Activated CD4-positive, alpha-beta T cell treated with anti-CD3 and anti-CD28 coated beads for 4 hours (primary cell): ENCODE measurements around the gene ZC3HAV1.
"Not testable (repeated sequence)": the region's sequence is repeated elsewhere in the genome, so short reads cannot be mapped to it uniquely, and the experiment has no call there.

ENCODE experiments used
- DNase-seq, 2 donors: peaks; one replicate each; pipeline ENCODE4 v3.0.0-alpha.2; 2020

The ZC3HAV1 gene

DNA sequence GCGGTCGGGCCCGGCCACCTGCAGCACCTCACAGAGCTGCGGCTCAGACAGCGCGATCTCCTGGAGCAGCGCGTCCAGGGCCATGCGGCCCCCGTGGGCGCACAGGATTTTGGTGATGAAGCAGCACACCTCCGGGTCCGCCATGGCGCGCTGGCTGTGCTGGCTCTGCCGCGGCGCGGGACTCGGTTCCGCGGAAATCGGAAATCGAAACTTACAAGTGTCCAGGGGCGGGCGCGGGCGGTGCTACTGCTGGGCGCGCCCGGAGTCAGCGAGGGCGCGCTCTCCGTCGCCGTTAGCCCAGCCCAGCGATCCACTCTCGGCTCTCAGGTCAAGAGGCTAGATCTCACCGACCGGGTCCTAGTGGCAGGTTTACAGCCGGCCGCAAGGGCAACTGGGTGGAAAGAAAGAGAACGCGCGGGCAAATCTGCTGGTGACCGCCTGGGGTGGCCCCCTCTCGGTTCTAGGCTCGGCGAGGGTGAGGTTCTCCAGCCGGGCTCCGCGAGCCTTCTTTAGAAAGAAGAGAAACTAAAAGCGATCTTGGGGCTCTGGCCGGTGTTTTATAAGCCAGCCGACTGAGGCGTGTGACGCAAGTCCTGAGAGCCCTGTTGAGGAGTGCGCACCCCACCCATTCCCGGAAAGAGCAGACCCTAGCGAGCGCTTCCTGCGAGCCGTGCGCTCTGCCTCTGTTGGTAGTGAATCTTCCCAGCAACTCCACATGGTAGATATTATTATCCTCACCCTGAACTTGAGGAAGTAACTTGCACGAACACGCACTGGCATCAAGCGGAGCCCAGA is at the start of gene ZC3HAV1:
TSS of gene ZC3HAV1 (minus strand) at position 533 of the 795 bp plus-strand sequence. CDS start at position 144, 389 bp downstream.
- DNase-seq: peak; percentile 87 to 91

DNA sequence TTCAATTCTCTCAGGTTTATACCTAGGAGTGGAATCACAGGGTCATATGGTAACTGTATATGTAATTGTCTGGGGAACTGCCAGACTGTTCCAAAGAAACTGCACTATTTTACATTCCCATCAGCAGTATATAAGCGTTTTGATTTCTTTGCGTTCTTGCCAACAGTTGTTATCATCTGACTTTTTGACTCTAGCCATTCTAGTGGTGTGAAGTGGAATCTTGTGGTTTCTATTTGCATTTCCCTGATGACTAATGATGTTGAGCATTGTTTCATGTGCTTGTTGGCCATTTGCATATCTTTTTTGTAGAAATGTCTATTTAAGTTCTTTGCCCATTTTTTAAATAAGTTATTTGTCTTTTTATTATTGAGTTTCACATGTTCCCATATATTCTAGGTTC is 44.3 kb upstream of the ZC3HAV1 start:
- DNase-seq: no peak

DNA sequence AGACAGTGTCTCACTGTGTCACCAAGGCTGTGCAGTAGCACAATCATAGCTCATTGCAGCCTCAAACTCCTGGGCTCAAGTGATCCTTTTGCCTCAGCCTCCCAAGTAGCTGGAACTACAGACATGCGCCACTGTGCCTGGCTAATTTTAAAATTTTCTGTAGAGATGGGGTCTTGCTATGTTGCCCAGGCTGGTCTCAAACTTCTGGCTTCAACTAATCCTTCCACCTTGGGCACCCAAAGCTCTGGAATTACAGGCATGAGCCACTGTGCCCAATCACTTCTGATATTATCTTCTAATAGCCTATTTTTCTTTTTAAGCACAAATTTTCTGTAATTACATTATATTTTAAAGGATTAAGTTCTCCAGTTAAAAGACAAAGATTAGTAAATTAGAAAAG is 42.6 kb upstream of the ZC3HAV1 start:
- no peak for DNase-seq

DNA sequence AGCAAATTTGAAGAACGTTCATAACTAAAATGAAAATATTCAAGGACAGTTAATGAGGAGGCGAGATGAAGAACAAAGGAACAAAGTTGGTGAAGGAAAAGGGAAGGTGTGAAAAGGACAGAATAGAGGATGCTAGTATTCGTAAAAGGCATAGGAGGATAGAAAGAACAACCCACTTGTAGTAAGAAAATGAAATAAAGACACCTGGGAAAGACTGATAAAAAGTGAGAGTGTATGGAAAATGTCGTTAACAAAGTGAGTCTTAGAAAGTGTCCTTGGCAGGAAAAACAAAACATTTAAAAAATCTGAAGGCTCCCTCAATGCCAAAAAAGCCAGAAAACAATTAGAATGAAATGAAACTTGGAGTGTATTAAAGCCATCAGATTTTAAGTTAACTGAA is 29.6 kb upstream of the ZC3HAV1 start:
- DNase-seq: no peak

DNA sequence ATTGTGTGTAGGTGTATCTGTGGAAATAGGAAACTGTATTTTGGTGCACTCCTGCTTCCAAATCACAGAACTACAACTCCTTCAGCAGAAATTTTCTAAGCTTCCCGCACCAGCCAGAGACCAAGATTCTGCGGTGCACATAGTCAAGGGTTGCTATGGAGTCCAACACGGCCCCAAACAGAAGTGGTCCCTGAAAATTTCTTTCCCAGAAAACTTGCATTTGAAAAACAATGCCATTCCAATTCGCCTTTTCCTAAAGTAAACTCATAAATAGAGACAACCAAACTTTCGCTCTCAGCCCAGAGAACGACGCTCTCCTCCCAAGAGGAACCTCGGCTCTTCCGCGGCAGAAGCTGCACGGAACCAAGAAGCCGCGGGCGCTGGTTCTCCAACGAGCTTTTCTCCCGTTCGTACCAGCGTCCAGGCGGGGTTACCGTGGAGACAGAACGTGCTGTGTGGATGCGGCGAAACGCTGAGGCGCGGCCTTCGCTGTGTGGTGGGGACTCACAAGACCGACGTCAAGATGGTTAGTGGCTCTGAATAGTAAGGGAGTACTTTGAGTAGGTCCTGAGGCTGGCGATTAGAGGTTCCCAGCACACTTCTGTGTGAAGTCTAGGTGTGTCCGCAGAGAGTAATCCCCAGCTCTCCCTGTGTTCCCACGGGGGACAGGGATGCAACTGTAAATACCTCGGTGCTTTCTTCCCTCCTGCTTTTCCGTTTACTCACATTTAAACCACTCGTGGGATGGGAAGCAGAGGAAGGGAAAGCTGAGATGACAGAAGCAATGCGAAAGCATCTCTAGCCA is 24.0 kb upstream of the ZC3HAV1 start:
- DNase-seq: peak; percentile 82 to 83

DNA sequence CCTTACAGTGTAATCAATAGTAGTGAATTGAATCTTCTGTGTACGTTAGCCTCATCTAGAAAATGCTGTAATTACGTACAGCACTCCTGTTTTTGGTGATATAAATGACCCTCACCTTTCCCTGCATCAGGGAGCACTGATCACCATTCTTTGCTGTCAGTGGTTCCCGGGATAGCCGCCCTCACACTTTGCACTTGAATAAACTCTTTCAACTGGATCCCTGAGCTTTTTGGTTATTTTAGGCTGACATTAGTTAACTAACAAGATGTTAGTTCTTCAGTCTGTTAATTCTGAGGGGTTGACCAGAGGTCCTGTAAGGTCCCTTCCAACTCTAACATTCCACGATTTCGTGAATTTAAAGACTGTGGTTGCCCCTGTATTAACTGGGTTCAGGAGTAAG is 23.4 kb upstream of the ZC3HAV1 start:
- no peak for DNase-seq

DNA sequence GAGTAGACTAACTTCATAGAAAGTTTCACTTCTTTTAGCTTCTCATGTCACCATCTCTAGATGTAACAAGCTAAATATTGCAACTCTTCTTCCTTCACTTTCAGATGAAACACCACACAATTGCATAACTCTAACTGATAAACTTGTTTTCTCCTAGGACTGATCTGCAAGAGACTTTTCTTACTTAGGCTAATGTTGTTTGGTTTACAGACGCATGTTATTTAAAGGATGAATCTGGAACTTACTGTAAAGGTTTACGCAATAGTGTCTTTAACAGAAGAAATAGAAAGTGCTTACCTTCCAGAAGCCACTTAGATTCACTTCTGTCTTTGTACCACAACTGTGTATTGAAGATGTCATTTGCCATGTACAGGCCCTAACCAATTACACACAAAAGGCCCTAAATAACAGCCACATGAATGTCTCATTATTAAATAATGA is 22.1 kb upstream of the ZC3HAV1 start:
- no peak for DNase-seq

DNA sequence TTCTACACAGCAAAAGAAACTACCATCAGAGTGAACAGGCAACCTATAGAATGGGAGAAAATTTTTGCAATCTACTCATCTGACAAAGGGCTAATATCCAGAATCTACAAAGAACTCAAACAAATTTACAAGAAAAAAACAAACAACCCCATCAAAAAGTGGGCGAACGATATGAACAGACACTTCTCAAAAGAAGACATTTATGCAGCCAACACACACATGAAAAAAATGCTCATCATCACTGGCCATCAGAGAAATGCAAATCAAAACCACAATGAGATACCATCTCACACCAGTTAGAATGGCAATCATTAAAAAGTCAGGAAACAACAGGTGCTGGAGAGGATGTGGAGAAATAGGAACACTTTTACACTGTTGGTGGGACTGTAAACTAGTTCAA is 20.3 kb upstream of the ZC3HAV1 start:
- DNase-seq: not testable (repeated sequence)

DNA sequence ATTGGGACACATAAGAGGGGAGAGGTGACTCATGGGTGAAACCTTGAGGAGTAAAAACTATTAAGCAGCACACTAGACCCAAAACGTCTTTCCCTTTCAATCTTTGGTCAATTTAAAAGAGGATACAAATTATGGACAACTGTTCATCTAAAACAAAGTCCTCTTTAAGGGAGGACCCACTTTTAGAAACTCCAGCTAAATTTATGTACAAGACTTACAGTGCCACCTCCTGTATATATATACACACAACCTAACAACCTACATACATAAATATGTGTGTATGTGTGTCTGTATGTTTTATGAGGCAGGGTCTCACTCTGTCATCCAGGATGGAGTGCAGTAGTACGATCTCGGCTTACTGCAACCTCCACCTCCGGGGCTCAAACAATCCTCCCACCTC is 18.1 kb upstream of the ZC3HAV1 start:
- DNase-seq: no peak

DNA sequence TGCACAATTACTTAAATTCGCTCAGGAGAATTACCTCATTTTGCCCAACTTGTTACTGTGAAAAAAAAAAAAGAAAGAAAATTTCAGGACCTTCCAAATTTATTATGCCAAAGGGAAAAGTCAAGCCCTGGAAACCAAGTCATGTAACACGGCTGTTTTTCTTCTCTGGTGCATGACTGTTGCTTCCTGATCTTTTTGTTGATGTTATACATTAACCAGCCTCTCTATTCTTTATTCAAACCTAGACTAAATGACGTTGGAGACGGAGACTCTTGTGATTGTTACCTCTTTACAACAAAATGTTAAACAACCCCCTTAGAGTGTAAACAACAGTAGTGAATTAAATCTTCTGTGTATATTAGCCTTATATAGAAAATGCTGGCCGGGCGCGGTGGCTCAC is 16.1 kb upstream of the ZC3HAV1 start:
- DNase-seq: no peak

DNA sequence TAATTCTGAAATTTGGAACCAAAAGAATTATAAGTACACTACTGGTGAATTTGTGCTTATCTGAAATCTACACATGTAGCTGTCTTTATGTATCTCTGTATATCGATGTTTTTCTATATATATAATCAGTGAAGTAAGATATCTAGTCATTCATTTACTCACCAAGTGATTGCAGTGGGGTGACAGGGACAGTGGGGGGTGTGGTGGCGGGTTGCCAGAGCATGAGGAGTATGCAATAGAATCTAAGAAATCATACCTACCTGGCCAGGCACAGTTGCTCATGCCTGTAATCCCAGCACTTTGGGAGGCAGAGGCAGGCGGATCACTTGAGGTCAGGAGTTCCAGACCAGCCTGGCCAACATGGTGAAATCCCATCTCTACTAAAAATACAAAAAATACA is 15.5 kb upstream of the ZC3HAV1 start:
- not testable (repeated sequence) for DNase-seq

DNA sequence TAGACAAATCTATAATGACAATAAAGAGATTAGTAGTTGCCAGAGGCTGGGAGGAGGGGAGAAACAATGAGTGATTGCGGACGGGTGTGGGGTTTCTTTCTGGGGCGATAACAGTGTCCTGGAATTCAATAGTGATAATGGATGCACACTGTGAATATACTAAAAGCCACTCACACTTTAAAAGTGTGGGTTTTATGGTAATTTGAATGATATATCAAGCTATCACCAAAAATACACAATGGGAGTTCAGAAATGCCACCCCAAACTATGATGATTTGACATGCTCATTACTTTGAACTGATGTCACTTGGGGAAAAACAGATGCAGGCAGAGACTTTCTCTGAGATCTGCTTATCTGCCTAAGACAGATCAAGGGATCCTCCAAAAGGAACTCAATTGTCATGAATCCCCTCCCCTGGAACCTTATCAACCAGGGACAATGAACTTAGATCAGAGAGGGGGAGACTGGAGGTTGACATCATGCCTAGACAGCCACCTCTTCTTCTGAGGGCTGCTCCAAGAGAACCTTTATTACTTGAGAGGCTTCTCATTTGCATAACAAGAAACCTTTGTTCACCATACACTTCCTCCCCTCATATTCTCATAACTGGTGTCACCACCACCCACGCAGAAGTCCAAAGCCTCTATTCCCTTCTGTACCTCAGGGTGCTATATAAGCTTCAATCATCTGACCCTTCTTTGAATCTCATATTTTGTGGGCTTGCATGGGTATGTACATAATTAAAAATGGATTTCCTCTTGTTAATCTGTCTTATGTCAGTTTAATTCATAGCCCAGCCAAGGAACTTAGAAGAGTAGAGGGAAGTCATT is 14.8 kb upstream of the ZC3HAV1 start:
- DNase-seq: no peak

DNA sequence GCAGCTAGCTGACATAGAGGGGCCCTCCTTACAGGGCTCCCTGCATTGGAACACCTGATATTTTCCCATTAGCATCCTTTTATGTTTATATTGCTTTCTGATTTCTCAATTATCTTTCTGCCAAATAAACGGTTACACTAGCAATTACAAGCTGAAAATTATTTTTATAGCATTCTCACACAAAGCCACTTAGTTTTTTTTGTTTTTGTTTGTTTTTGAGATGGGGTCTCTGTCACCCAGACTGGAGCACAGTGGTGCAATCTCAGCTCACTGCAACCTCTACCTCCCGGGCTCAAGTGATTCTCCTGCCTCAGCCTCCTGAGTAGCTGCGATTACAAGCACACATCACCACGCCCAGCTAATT is 9.9 kb upstream of the ZC3HAV1 start:
- DNase-seq: no peak

DNA sequence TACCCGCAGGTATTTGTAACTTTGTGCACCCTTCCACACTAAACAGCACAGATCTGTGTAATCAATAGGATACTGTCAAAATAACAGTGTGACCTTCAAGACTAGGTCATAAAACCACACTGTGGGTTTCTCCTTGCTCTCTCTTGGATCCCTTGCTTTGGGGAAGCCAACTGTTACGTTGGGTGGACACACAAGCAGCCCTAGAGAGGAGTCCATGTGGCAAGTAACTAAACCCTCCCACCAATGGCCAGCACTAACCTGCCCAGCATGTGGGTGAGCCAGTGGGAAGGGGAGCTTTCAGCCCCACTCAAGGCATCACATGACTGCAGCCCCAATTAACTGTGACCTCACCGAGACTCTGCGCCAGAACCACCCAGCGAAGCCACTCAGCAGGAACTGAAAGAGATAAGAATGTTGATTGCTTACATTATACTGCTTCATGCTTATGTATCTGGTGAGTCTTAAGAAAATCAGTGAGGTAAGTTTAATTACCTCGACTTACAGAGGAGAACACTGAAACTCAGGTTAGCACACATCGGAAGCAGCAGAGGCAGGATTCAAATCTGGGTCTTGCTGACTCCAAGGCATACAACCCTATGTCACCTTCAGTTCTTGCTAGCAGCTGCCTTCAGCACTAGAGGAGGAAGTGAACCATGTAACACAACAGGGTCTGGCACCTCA is 9.4 kb upstream of the ZC3HAV1 start:
- DNase-seq: no peak

DNA sequence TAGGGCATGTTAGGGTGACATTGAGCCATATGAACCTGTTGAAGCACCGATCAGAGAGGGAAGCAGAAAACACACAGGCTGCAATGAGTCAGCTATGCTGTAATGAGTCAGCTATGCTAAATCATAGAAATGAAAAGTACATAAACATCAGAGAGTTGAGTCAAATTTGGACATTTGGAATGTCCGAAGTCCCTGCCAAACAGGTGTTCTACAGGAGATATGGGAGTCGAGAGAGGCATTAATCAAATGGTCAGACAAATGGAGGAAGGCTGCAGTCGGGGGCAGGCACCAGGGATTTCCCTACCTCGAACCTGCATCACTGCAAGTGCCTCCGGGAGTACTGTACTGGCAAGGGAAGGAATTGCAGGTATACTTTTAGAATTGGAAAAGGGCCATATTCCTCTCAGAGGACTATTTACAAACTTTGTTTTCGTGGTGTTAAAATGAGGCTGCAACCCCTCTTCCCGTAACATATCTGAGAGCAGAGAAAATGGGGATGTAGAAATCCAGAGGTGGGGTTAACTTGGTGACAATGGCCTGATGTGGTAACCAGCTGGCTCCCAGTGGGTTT is 8.8 kb upstream of the ZC3HAV1 start:
- no peak for DNase-seq

DNA sequence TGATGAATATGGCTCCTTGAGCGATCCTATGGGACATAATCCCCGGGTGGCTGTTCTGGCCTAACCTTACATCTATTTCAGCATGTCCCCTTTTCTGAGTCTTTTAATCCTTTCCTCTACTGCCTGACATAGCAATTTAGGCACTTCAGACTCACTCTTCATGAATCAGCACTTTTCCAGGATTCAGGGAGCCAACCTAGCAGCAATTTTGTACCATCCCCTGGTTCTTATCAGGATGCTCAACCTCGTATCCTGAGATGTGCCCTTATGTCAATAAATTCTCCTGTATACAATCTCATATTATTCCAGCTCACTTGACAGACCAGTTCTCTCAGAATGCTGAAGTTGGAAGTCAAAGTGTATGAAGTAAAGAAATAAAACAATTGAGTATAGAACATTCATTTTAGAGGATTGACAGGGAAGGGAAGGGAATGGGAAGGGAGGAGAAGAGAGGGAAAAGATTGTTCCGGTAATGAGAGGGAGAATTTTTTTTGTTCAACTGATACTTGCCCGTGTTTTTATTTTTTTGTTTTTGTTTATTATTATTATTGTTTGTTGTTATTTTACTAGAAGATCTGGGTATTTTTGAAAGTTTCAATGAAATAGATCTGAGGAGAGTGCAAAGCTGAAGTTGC is 8.2 kb upstream of the ZC3HAV1 start:
- no peak for DNase-seq

DNA sequence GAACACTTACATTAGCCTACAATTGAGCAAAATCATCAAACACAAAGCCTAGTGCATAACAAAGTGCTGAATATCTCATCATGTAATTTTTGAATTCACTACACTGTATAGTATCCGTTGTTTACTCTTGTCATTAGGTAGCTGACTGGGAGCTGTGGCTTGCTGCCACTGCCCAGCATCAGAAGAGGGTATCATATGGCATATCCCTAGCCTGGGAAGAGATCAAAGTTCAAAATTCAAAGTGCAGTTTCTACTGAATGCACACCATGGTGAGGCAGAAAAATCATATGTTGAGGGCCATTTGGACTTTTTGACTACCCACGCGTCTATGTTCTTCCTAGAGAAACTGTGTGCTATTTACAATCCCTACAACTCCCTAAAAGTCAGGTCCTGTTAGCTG is 7.5 kb upstream of the ZC3HAV1 start:
- no peak for DNase-seq

DNA sequence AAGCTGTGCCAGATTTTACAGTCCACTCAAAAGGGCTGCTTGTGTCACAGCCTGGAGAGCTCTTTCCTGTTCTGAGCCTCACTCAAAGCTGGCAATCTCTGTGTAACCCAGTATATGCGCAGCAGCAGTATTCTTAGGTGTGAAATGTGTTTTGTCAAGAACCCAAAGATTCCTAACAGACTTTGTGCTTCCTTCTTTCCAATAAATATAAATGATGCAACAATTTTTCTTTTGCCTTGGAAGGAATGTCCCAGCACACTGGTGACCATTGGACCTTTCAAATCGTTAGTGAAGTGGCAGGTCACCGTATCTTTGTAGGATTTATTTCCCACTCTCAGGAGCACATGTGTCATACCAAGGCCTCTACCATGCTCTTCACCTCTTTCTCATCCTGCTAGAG is 5.6 kb upstream of the ZC3HAV1 start:
- DNase-seq: no peak

DNA sequence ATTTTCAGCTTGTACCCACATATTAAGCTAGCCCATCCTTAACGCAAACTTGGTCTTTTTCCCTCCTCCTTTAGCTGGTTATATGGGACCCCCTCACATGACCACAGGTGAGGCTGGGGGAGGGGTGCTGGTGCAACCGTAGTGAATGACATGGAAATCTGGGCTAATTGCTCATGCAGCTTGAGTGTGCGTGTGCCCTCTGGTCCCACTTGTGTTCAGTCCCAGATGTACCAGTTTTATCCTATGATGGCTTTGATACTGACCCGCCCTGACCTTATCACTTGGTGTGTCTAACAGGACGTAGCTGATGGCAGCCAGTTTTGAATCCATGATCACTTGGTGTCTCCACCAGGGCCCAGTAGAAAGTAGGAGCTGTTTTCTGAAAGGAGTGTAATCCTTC is 5.1 kb upstream of the ZC3HAV1 start:
- DNase-seq: no peak

DNA sequence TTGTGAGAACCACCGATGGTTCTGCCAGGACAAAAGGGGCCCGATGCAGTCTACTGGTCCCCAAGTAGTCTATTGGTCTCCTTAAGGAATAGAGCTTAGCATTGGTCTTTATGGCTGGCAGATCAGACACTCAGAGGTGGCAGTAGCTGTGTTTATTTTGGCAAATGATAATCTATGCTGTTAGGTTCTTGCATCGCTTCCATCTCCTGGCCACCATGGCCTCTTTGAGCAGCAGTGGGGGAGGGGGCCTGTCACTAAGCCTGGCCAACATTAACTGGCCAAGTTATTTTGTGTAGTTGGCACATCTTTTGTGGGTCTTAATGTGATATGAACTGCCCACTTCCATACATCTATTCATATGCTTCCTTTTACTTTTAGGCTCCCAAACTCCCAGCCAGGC is 4.5 kb upstream of the ZC3HAV1 start:
- DNase-seq: no peak

DNA sequence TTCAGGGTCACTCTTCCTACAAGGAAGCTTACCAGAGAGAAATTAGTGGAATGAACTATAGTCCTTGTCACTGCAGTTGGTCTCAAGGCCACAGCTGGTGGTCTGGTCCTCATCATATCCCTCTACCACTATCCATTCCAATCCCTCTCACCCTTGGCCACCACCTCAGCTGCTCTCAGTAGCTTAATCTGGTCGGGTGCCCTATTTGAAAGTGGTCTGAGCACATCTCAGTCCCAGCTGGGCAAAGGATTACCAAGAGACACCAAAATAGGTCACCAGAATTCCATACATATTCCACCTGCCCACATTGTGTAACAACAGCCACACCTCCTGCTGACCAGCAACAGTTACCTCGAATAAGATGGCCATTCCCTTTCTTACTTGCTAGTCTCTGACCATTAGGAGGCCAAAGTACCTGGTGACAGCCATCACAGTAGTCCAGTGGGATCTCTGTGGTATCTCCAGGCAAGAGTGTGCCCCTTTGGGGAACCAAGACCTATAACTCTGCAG is 3.3 kb upstream of the ZC3HAV1 start:
- no peak for DNase-seq

DNA sequence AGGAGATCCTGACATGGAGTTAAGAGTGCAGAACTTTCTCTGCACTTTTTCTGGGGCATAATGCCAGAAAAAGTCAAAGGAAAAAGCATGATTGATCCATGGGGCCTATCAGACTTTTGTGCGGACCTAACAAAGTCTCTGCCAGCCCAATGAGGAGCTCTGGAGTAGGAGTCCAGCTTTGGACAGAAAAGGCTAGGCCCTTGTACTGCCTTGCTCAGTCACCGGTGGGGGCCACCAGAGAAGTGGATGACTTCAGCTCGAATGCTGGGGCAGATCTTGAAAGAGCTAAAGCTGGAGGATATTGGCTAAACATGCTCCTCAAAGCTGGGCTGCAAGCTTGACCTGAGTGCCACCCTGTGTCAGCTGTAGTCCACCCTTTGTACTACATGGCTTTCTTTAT is 2.8 kb upstream of the ZC3HAV1 start:
- DNase-seq: no peak
